Smooth muscle cell (in vitro differentiated cells): Measurements from ENCODE around the gene RFTN1. TPM values are rescaled to one million over a fixed set of nuclear protein-coding genes. Genes with fewer than 3 reads are reported as not detected.

Source experiments
- DNase-seq: peaks from one replicate; lab custom pipeline; 2025; ENCODE audit not compliant: unreplicated experiment; lab: John Stamatoyannopoulos, UW
- H2AFZ ChIP-seq: fragments of 200-600 bp; sonication (generic); 2 replicates; pipeline ENCODE4 v1.6.0; 2016; ENCODE audit warnings: antibody characterized with exemption, low read depth, mild to moderate bottlenecking
- H3F3A ChIP-seq: fragments of 200-600 bp; sonication (generic); 2 replicates; pipeline ENCODE4 v1.6.0; 2017; ENCODE audit warnings: antibody characterized with exemption, low read depth
- H3K27ac ChIP-seq: fragments of 200-600 bp; sonication (generic); 2 replicates; pipeline ENCODE4 v1.5.1; 2016; ENCODE audit warnings: low read depth, mild to moderate bottlenecking
- H3K27me3 ChIP-seq: fragments of 200-600 bp; sonication (generic); 2 replicates; pipeline ENCODE4 v1.6.1; 2016; ENCODE audit warnings: low read depth, mild to moderate bottlenecking
- H3K36me3 ChIP-seq: fragments of 200-600 bp; sonication (generic); 2 replicates; pipeline ENCODE4 v1.5.1; 2016; ENCODE audit warnings: low read depth
- H3K4me1 ChIP-seq: fragments of 200-600 bp; sonication (generic); 2 replicates; pipeline ENCODE4 v1.5.1; 2016; ENCODE audit warnings: low read depth
- H3K4me2 ChIP-seq: fragments of 200-600 bp; sonication (generic); 2 replicates; pipeline ENCODE4 v1.6.0; 2016; ENCODE audit warnings: mild to moderate bottlenecking
- H3K4me3 ChIP-seq: fragments of 200-600 bp; sonication (generic); 2 replicates; pipeline ENCODE4 v1.5.1; 2016; ENCODE audit warnings: mild to moderate bottlenecking
- H3K79me2 ChIP-seq: fragments of 200-600 bp; sonication (generic); 2 replicates; pipeline ENCODE4 v1.6.0; 2016; ENCODE audit warnings: low read depth, mild to moderate bottlenecking
- H3K9ac ChIP-seq: fragments of 200-600 bp; sonication (generic); 2 replicates; pipeline ENCODE4 v1.6.0; 2016; ENCODE audit warnings: low read depth
- H3K9me3 ChIP-seq: fragments of 200-600 bp; sonication (generic); replicated peaks from 2 replicates; pipeline ENCODE4 v1.5.1; 2016; ENCODE audit warnings: low read depth
- H4K20me1 ChIP-seq: fragments of 200-600 bp; sonication (generic); 2 replicates; pipeline ENCODE4 v1.6.0; 2016; ENCODE audit warnings: low read depth
- WGBS: methylation state at CpG from one replicate; pipeline ENCODE4 v1.1.7; 2016; ENCODE audit warnings: low lambda C conversion rate; 5-methylcytosine and 5-hydroxymethylcytosine counted together
- polyA plus RNA-seq: library from polyadenylated mRNA; unstranded; fragments of >200 nt; fragmentation: Nextera tagmentation; extraction: Ambion mirVana; gene quantifications from 2 replicates; pipeline ENCODE4 v1.2.1, GENCODE V29; 2016
- total RNA-seq: library from RNA; depleted of rRNA; stranded (reverse); fragments of >200 nt; gene quantifications from 2 replicates; pipeline ENCODE4 v1.2.3, GENCODE V29; 2014
- TF ChIP-seq, protein P1 (sequence below): fragments of 200-600 bp; sonication (generic); IDR thresholded peaks from 2 replicates; pipeline ENCODE4 v1.5.1; 2017; ENCODE audit warnings: borderline replicate concordance, mild to moderate bottlenecking, antibody characterized with exemption; ENCODE audit not compliant: insufficient read depth, poor library complexity, severe bottlenecking

The RFTN1 gene
- total and polyA plus RNA-seq, 2 experiments from 2014 or later, result 21.7 to 35.6 TPM

DNA sequence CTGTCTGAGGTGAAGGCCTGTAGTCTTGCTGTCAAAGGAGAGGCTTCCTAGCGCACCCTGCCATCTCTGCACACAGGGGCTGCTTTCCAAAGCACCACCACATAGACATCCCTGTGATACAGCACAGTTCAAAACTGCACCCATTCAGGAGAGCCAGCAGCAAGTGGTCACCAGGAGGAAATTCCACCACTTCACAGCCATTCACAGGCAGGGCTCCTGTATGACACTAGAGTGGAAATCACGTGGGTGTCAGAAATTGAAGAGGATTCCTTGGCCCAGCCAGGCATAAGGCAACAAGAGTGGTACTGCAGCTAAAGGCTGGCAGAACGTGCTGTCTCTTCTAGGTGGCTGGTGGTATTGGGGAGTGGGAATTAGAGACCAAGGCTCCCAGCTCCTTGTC, 102.8 kb downstream of the RFTN1 start:
- Histone ChIP-seq H3K27ac (no peak overlapping the region), H3K9me3 (no peaks in the 10 kb centered on the region), H3F3A (no peaks in the 10 kb centered on the region), H3K27me3 (no peaks in the 10 kb centered on the region), H4K20me1 (peaks cover 21% of the 10 kb centered on the region), H3K36me3 (no peaks in the 10 kb centered on the region), H3K79me2 (no peaks in the 10 kb centered on the region), H3K4me2 (no peak overlapping the region), H3K4me1 (peaks cover 12% of the 10 kb centered on the region), H2AFZ (no peak overlapping the region), H3K9ac (no peak overlapping the region), H3K4me3 (no peak overlapping the region)
- no peak for DNase-seq
- WGBS, result 82% methylated on average over 3 of the region's 3 CpGs
- TF ChIP-seq, protein P1, sequence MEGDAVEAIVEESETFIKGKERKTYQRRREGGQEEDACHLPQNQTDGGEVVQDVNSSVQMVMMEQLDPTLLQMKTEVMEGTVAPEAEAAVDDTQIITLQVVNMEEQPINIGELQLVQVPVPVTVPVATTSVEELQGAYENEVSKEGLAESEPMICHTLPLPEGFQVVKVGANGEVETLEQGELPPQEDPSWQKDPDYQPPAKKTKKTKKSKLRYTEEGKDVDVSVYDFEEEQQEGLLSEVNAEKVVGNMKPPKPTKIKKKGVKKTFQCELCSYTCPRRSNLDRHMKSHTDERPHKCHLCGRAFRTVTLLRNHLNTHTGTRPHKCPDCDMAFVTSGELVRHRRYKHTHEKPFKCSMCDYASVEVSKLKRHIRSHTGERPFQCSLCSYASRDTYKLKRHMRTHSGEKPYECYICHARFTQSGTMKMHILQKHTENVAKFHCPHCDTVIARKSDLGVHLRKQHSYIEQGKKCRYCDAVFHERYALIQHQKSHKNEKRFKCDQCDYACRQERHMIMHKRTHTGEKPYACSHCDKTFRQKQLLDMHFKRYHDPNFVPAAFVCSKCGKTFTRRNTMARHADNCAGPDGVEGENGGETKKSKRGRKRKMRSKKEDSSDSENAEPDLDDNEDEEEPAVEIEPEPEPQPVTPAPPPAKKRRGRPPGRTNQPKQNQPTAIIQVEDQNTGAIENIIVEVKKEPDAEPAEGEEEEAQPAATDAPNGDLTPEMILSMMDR, result no peak

DNA sequence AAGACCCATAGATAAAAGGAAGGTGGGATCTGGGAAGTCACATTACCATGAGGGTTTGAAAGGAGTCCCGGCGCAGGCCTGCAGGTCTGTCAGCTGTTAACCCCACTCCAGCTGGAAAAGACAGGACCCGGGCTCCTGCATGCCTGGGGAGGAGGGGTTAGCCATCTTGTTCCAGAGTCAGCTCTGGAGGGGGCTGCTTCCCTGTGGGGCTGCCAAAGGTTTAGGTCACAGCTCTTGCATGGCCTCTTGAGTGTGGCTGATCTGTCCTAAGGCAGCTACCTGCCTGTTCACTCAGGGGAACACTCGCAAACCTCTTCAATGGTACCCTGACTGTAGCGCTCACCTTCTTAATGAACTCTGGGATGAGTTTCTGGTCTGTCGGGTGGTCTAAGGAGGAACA, 104.5 kb downstream of the RFTN1 start:
- peaks cover 31% of the 10 kb centered on the region for H4K20me1 ChIP-seq
- no peak overlapping the region for H3K9ac ChIP-seq
- H3K4me1 ChIP-seq, result peaks cover 12% of the 10 kb centered on the region
- H2AFZ ChIP-seq, result no peak overlapping the region
- H3K4me2 ChIP-seq, result no peak overlapping the region
- H3K36me3 ChIP-seq, result no peaks in the 10 kb centered on the region
- no peak overlapping the region for H3K27ac ChIP-seq
- TF ChIP-seq, protein P1, result no peak
- H3F3A ChIP-seq, result no peaks in the 10 kb centered on the region
- 95% methylated on average over 6 of the region's 6 CpGs for WGBS
- H3K79me2 ChIP-seq, result no peaks in the 10 kb centered on the region
- DNase-seq, result no peak
- H3K9me3 ChIP-seq, result no peaks in the 10 kb centered on the region
- H3K27me3 ChIP-seq, result no peaks in the 10 kb centered on the region
- no peak overlapping the region for H3K4me3 ChIP-seq

DNA sequence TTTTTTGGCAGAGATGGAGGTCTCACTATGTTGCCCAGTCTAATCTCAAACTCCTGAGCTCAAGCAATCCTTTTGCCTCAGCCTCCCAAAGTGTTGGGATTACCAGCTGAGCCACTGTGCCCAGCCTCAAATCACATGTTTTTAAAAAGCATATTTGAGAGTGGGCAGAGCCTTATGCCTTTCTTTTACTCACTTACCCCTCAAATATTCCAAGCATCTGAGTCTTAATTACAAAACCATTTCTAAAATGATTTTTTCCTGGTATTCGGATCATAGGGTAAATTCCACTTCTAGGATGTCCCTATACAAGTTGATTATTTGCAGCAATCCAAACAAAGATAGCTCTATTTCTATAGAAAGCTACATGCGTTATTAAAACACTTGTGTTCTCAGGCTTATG, 106.1 kb downstream of the RFTN1 start:
- DNase-seq, result no peak
- Histone ChIP-seq H3K27ac (no peak overlapping the region), H3K36me3 (no peaks in the 10 kb centered on the region), H3K9me3 (no peaks in the 10 kb centered on the region), H3F3A (no peaks in the 10 kb centered on the region), H3K4me3 (no peak overlapping the region), H3K79me2 (no peaks in the 10 kb centered on the region), H2AFZ (no peak overlapping the region), H4K20me1 (peaks cover 26% of the 10 kb centered on the region), H3K9ac (no peak overlapping the region), H3K4me2 (no peak overlapping the region), H3K27me3 (no peaks in the 10 kb centered on the region), H3K4me1 (peaks cover 9% of the 10 kb centered on the region)
- TF ChIP-seq, protein P1, result no peak
- WGBS, result 74% methylated on average over 2 of the region's 2 CpGs

DNA sequence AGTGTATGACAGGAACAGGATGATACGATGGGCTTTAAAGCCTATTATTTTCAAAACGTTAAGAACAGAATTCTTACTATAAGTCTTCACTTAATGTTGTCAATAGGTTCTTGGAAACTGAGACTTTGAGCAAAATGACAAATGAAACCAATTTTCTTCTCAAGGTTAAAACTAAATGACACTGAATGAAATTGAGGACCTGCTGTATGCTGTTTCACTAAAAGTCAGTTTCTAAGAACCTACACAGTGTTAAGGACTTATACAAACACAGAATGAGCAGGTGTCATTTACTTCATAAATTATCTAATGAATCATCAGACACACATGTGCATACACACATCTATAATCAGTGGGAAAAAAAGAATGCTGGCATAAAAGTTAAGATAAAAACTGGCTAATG, 106.9 kb downstream of the RFTN1 start:
- Histone ChIP-seq H4K20me1 (peaks cover 18% of the 10 kb centered on the region), H3K4me2 (no peak overlapping the region), H3K4me3 (no peak overlapping the region), H2AFZ (no peak overlapping the region), H3K4me1 (peaks cover 5% of the 10 kb centered on the region), H3K9ac (no peak overlapping the region), H3K9me3 (no peaks in the 10 kb centered on the region), H3K36me3 (no peaks in the 10 kb centered on the region), H3K79me2 (no peaks in the 10 kb centered on the region), H3K27me3 (no peaks in the 10 kb centered on the region), H3K27ac (no peak overlapping the region), H3F3A (no peaks in the 10 kb centered on the region)
- WGBS, result 84% methylated on average over 2 of the region's 2 CpGs
- no peak for DNase-seq
- TF ChIP-seq, protein P1, result no peak
